Muscle layer of colon (tissue), 2 donors: Measurements from ENCODE around the gene SRSF1.
"Not testable (repeated sequence)": the region's sequence is repeated elsewhere in the genome, so short reads cannot be mapped to it uniquely, and the experiment has no call there.

Source experiments
- H3K27ac ChIP-seq: one replicate; pipeline ENCODE4 v1.7.0; 2013; ENCODE audit warnings: low read depth, mild to moderate bottlenecking, low read length, moderate library complexity
- H3K27me3 ChIP-seq, 2 donors: one replicate each; pipeline ENCODE4 v1.7.0; 2013; ENCODE audit warnings: low read length in 2 of 2, mild to moderate bottlenecking in 2 of 2; ENCODE audit not compliant: insufficient read depth in 2 of 2, control insufficient read depth in 1 of 2
- H3K36me3 ChIP-seq: one replicate; pipeline ENCODE4 v1.7.0; 2013; ENCODE audit warnings: mild to moderate bottlenecking, low read length; ENCODE audit not compliant: insufficient read depth
- H3K4me1 ChIP-seq: one replicate; pipeline ENCODE4 v1.7.0; 2013; ENCODE audit warnings: mild to moderate bottlenecking, low read length; ENCODE audit not compliant: insufficient read depth
- H3K4me3 ChIP-seq, 2 donors: one replicate each; pipeline ENCODE4 v1.7.0; 2013; ENCODE audit warnings: low read length in 2 of 2, low read depth in 1 of 2, mild to moderate bottlenecking in 1 of 2, moderate library complexity in 1 of 2
- H3K9ac ChIP-seq: one replicate; pipeline ENCODE4 v1.7.0; 2013; ENCODE audit warnings: low read length
- H3K9me3 ChIP-seq: one replicate; pipeline ENCODE4 v1.7.0; 2013; ENCODE audit warnings: mild to moderate bottlenecking, low read length
- donor health status: abdominal sarcoma.
- donor health status: Adenocarcinoma of cecum.

Gene SRSF1

GRCh38 chr17:58044256-58044655 is 37.2 kb upstream of the SRSF1 start:
- not testable (repeated sequence) for H3K9ac ChIP-seq, H3K36me3 ChIP-seq, H3K4me1 ChIP-seq, H3K4me3 ChIP-seq, H3K27me3 ChIP-seq, H3K9me3 ChIP-seq, H3K27ac ChIP-seq

DNA sequence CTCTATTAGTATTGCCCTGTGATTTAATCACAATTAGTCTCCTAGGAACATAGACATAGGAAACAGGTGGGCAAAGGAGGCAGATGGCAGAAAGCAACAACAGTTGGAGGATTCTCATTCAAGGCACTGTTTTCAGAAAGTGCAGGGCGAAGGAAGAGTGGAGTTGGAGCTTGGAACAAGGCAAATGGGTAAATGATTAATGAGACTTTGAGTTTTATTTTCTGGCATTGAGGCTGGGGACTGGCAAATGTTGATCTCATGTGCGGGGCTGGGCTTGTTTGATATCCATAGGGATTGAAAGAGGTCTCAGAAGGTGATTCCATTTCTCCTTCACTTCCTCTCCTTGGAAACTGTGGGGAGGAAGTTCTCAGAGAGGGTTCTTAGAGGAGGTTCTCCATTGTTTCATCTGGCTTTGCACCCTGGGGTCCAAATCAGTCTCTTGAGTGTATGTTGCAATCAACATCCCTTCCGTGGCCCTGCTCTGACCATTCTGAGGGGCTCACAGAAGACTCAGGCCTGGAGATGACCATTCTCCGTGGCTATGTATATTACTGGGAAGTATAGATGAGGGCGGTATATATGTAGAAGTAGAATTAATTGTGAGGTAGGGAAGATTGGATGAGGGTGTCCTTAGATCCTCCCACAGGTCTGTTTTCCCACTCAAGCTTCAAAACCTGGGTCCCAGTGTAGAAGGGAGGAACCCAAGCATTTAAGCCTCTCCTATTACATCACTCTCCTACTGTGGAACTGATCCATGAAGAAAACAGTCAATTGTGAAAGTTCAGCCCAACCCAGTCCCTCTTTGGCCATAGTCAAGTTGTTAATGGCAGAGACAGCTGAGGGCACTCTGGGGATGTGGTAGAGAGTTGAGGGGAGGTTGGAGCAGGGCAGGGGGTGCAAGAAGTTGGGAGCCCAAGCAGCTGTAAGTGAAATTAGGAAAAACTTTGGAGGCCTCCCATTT is 36.5 kb upstream of the SRSF1 start:
- Histone ChIP-seq H3K27me3 (peaks cover 0 to 7% of the 10 kb centered on the region in 2 donors), H3K27ac (no peak overlapping the region), H3K36me3 (no peaks in the 10 kb centered on the region), H3K9me3 (no peaks in the 10 kb centered on the region), H3K4me3 (no peak overlapping the region), H3K4me1 (no peaks in the 10 kb centered on the region), H3K9ac (no peak overlapping the region)

GRCh38 chr17:58041161-58041560 is 34.1 kb upstream of the SRSF1 start:
- Histone ChIP-seq H3K27ac (no peak overlapping the region), H3K4me3 (no peak overlapping the region), H3K9me3 (no peaks in the 10 kb centered on the region), H3K27me3 (peaks cover 0 to 7% of the 10 kb centered on the region in 2 donors), H3K9ac (no peak overlapping the region), H3K36me3 (no peaks in the 10 kb centered on the region), H3K4me1 (no peaks in the 10 kb centered on the region)

DNA sequence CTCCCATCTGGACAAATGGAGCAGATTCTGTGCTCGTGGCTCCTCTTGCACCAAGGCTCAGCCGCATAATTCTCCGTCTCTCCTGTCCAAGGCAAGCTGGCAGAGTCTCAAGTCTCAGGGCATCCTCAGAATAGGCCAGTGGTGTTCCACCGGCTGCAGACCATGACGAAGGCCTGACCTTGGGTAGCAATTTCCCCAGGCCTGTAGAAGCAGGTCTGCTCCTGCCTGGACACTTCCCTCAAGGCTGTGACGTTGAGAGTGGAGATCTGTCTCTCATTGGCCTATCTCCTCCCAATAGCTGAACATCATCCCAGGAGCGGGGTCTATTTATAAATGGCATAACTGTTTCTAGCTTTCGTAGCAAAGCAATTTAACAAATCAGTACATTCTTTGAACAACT is 33.3 kb upstream of the SRSF1 start:
- no peaks in the 10 kb centered on the region for H3K36me3 ChIP-seq
- peaks cover 0 to 7% of the 10 kb centered on the region in 2 donors for H3K27me3 ChIP-seq
- no peak overlapping the region for H3K4me3 ChIP-seq
- H3K9me3 ChIP-seq: no peaks in the 10 kb centered on the region
- H3K9ac ChIP-seq: no peak overlapping the region
- no peaks in the 10 kb centered on the region for H3K4me1 ChIP-seq
- no peak overlapping the region for H3K27ac ChIP-seq

DNA sequence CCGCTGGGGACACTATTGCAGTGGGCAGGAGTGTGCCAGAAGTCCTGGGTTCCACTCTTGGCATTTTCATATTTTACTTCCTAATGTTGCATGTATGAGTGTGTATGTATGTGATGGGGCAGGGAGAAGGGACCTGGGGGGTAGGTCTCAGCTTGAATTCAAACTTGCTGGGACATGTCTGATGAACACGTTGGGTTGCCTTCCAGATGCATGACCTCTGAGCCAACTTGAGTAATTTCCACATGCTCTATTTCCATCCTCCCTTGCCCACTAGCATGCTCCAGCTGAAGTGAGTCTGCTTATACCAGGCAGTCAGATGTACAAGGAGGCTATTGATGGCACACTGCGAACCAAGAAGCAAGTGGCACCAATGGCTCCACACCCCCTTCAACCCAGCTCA is 32.9 kb upstream of the SRSF1 start:
- no peaks in the 10 kb centered on the region for H3K4me1 ChIP-seq
- H3K9me3 ChIP-seq: no peaks in the 10 kb centered on the region
- H3K27me3 ChIP-seq: peaks cover 0 to 7% of the 10 kb centered on the region in 2 donors
- H3K4me3 ChIP-seq: no peak overlapping the region
- H3K27ac ChIP-seq: no peak overlapping the region
- no peak overlapping the region for H3K9ac ChIP-seq
- no peaks in the 10 kb centered on the region for H3K36me3 ChIP-seq

- Histone ChIP-seq H3K27me3 (no peaks in the 10 kb centered on the region), H3K27ac (no peak overlapping the region), H3K4me1 (no peaks in the 10 kb centered on the region), H3K4me3 (no peak overlapping the region), H3K9me3 (no peaks in the 10 kb centered on the region), H3K36me3 (no peaks in the 10 kb centered on the region), H3K9ac (no peak overlapping the region)
These were observed 25.8 kb upstream of the SRSF1 start for GRCh38 chr17:58032691-58033415.

GRCh38 chr17:58028578-58028977 is 21.5 kb upstream of the SRSF1 start:
- Histone ChIP-seq H3K27me3 (no peaks in the 10 kb centered on the region), H3K9ac (no peak overlapping the region), H3K36me3 (no peaks in the 10 kb centered on the region), H3K4me1 (no peaks in the 10 kb centered on the region), H3K4me3 (no peak overlapping the region), H3K27ac (no peak overlapping the region), H3K9me3 (no peaks in the 10 kb centered on the region)

GRCh38 chr17:58020401-58020800 is 13.4 kb upstream of the SRSF1 start:
- Histone ChIP-seq H3K27me3 (no peaks in the 10 kb centered on the region), H3K27ac (no peak overlapping the region), H3K36me3 (no peaks in the 10 kb centered on the region), H3K9ac (no peak overlapping the region), H3K4me1 (no peaks in the 10 kb centered on the region), H3K9me3 (no peaks in the 10 kb centered on the region), H3K4me3 (no peak overlapping the region)

DNA sequence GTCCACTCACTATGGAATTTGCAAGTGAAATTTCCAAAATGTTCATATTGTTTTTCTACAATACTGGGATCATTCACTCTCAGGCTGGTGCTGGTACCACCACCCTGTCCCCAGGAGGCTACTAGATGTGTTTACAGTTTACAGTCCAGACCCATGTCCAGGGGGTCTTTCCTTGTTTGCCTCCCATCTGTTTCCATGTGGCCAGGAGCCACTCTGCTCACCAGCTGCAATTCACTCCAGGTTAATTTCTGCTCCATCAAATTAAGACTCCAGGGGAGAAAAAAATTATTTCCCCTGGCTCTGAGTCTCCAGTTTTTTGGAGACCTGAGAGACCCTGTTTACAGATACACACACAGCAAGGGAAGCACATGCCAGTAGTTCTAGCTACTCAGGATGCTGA is 12.5 kb upstream of the SRSF1 start:
- no peak overlapping the region for H3K27ac ChIP-seq
- no peak overlapping the region for H3K4me3 ChIP-seq
- H3K9ac ChIP-seq: no peak overlapping the region
- no peaks in the 10 kb centered on the region for H3K9me3 ChIP-seq
- no peaks in the 10 kb centered on the region for H3K4me1 ChIP-seq
- H3K27me3 ChIP-seq: no peaks in the 10 kb centered on the region
- H3K36me3 ChIP-seq: no peaks in the 10 kb centered on the region

GRCh38 chr17:58019039-58019438 is 12.0 kb upstream of the SRSF1 start:
- H3K36me3 ChIP-seq: no peaks in the 10 kb centered on the region
- H3K9ac ChIP-seq: no peak overlapping the region
- no peak overlapping the region for H3K27ac ChIP-seq
- no peak overlapping the region for H3K4me3 ChIP-seq
- no peaks in the 10 kb centered on the region for H3K27me3 ChIP-seq
- no peaks in the 10 kb centered on the region for H3K9me3 ChIP-seq
- H3K4me1 ChIP-seq: no peaks in the 10 kb centered on the region

DNA sequence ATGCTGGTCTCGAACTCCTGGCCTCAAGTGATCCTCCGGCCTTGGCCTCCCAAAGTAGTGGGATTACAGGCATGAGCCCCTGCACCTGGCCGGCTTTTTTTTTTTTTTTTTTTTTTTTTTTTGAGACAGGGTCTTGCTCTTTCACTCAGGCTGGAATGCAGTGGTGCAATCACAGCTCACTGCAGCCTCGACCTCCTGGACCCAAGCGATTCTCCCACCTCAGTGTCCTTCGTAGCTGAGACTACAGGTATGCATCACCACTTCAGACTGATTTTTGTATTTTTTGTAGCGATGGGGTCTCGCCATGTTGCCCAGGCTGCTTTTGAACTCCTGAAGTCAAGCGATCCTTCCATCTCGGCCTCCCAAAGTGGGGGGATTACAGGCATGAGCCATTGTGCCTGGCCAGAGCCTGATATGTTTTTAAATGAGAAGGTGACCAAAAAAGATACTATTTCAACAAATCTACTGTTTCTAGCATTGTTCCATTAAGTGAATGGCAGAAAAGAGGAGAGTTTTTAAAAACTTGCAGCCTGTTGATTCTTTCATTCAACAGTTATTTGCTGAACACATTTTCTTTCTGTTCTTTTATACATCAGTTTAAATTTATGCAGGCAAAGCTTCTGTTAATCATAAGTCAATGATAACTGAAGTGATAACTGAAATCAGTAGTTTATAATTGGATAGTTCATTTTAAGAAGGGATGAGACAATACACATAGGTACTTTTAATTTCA is 3.2 kb upstream of the SRSF1 start:
- H3K9me3 ChIP-seq: no peaks in the 10 kb centered on the region
- no peak overlapping the region for H3K27ac ChIP-seq
- H3K27me3 ChIP-seq: no peaks in the 10 kb centered on the region
- no peak overlapping the region for H3K9ac ChIP-seq
- H3K4me1 ChIP-seq: peaks cover 10% of the 10 kb centered on the region
- H3K4me3 ChIP-seq: no peak overlapping the region
- peaks cover 8% of the 10 kb centered on the region for H3K36me3 ChIP-seq
